Adipocyte (in vitro differentiated cells): ENCODE results near the gene SEMA5A.

Source experiments
- DNase-seq: peaks from one replicate; pipeline ENCODE4 v3.0.0-alpha.2; 2015; ENCODE audit warnings: low read depth
- H3K27me3 ChIP-seq: replicated peaks from 2 replicates; pipeline ENCODE4 v1.7.0; 2013; ENCODE audit warnings: mild to moderate bottlenecking, low read length, moderate library complexity; ENCODE audit not compliant: control insufficient read depth, insufficient read depth
- H3K36me3 ChIP-seq: 2 replicates; pipeline ENCODE4 v1.7.0; 2013; ENCODE audit warnings: low read length, mild to moderate bottlenecking, moderate library complexity; ENCODE audit not compliant: control insufficient read depth, insufficient read depth, severe bottlenecking
- H3K4me1 ChIP-seq: 2 replicates; pipeline ENCODE4 v1.7.0; 2013; ENCODE audit warnings: mild to moderate bottlenecking, low read length, moderate library complexity; ENCODE audit not compliant: control insufficient read depth, insufficient read depth
- H3K4me3 ChIP-seq: 2 replicates; pipeline ENCODE4 v1.7.0; 2013; ENCODE audit warnings: mild to moderate bottlenecking, low read length, moderate library complexity
- H3K9ac ChIP-seq: 2 replicates; pipeline ENCODE4 v1.7.0; 2013; ENCODE audit warnings: mild to moderate bottlenecking, low read length, moderate library complexity
- H3K9me3 ChIP-seq: 2 replicates; pipeline ENCODE4 v1.7.0; 2013; ENCODE audit warnings: mild to moderate bottlenecking, low read length, moderate library complexity; ENCODE audit not compliant: control insufficient read depth

Gene SEMA5A

DNA sequence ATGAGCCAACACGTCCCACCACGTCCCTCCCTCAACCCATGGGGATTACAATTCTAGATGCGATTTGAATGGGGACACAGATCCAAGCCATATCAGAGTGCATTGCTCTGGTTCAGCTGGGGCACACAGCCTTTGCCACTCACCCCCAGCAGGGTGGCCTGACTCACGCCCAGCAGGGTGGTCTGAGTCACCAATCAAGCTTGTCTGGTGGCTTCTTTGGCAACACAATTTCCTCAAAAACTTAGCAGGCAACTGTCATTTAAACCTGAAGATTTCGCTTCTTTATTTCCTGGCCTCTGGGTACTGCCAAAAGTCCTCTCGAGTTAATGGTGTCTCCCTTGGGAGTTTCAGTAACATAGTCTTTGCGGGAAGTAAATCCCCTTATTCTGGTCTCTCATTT is 16.3 kb upstream of the SEMA5A start:
- no peak overlapping the region for H3K9ac ChIP-seq
- H3K4me3 ChIP-seq, result no peak overlapping the region
- no peaks in the 10 kb centered on the region for H3K27me3 ChIP-seq
- H3K9me3 ChIP-seq, result no peaks in the 10 kb centered on the region
- H3K36me3 ChIP-seq, result no peaks in the 10 kb centered on the region
- DNase-seq, result no peak
- H3K4me1 ChIP-seq, result peaks cover 11% of the 10 kb centered on the region

GRCh38 chr5:9559965-9560364 is 14.1 kb upstream of the SEMA5A start:
- DNase-seq, result no peak
- no peak overlapping the region for H3K4me3 ChIP-seq
- no peaks in the 10 kb centered on the region for H3K9me3 ChIP-seq
- H3K4me1 ChIP-seq, result peaks cover 11% of the 10 kb centered on the region
- H3K9ac ChIP-seq, result no peak overlapping the region
- H3K36me3 ChIP-seq, result no peaks in the 10 kb centered on the region
- no peaks in the 10 kb centered on the region for H3K27me3 ChIP-seq

DNA sequence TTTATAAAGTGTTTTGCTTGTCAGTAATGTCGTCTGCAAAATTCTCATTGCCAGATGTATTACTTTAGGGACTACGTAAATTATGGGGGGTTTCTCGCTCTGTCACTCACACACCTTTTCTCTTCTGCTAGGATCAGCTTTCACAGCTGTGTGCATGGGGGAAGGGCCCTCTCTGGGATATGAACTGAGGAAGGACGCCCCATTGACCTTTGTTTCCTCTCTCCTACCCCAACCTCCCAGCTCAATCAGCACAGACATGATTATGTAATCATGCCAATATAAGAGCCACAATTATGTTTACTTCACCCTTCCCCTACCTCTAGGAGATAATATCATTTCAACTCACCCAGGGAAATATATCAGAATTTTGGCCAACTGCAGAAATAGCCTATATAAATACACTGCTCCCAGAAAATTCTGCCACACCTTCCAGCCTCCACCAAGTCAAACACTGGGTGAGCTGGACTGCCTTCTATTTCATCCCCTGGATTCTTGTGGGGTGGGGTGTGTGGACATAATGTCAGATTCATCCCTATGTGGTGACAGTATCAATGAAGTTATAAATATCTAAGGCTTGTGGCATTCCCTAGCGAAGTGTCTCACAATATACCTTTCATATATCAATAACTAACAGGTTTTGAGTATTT is 12.6 kb upstream of the SEMA5A start:
- DNase-seq, result no peak
- H3K4me3 ChIP-seq, result no peak overlapping the region
- H3K36me3 ChIP-seq, result no peaks in the 10 kb centered on the region
- no peak overlapping the region for H3K9ac ChIP-seq
- peaks cover 16% of the 10 kb centered on the region for H3K4me1 ChIP-seq
- no peaks in the 10 kb centered on the region for H3K9me3 ChIP-seq
- no peaks in the 10 kb centered on the region for H3K27me3 ChIP-seq

GRCh38 chr5:9557696-9558095 is 11.8 kb upstream of the SEMA5A start:
- Histone ChIP-seq H3K9ac (no peak overlapping the region), H3K4me1 (peaks cover 17% of the 10 kb centered on the region), H3K4me3 (no peak overlapping the region), H3K36me3 (no peaks in the 10 kb centered on the region), H3K9me3 (no peaks in the 10 kb centered on the region), H3K27me3 (no peaks in the 10 kb centered on the region)
- peak; percentile 60 for DNase-seq

DNA sequence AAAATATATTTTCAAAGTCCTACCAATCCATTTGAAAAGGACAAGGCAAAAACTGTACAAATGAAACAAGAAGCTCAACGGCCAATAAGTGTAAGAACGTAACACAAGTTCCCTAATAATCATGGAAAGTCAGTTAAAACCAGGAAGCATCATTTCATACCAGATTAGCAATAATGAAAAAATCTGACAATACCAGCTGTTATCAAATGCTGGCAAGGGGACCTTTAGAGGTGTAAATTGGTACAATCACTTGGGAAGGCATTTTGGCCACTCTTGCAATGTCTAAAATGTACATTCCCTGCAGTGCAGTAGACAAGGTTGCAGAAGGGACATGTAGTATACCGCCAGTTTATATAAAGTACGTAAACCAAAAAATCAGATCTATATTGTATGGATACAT is 10.1 kb upstream of the SEMA5A start:
- DNase-seq, result no peak
- no peaks in the 10 kb centered on the region for H3K27me3 ChIP-seq
- no peak overlapping the region for H3K4me3 ChIP-seq
- no peaks in the 10 kb centered on the region for H3K9me3 ChIP-seq
- H3K36me3 ChIP-seq, result peaks cover 7% of the 10 kb centered on the region
- H3K9ac ChIP-seq, result no peak overlapping the region
- H3K4me1 ChIP-seq, result peaks cover 17% of the 10 kb centered on the region

DNA sequence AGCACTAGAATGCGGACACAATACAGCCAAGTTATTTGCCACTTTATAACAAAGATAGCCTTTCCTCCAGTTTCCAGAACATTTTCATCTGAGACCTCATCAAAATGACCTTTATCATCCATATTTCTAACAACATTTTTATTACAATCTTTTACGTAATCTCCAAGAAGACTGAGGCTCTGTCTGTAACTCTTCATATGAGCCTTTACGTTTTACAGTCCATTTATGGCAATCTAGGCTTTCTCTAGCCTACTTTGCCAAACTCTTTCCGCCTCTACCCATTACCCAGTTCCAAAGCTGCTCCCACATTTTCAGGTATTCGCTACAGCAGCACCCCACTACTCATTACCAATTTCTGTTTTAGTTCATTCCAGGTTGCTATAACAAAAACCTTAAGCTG is 8.2 kb upstream of the SEMA5A start:
- Histone ChIP-seq H3K36me3 (peaks cover 26% of the 10 kb centered on the region), H3K4me3 (no peak overlapping the region), H3K4me1 (peaks cover 17% of the 10 kb centered on the region), H3K9ac (no peak overlapping the region), H3K9me3 (no peaks in the 10 kb centered on the region), H3K27me3 (no peaks in the 10 kb centered on the region)
- no peak for DNase-seq

- Histone ChIP-seq H3K4me1 (peaks cover 17% of the 10 kb centered on the region), H3K4me3 (no peak overlapping the region), H3K9me3 (no peaks in the 10 kb centered on the region), H3K9ac (no peak overlapping the region), H3K36me3 (peaks cover 30% of the 10 kb centered on the region), H3K27me3 (no peaks in the 10 kb centered on the region)
- no peak for DNase-seq
Observed at GRCh38 chr5:9553561-9553960, 7.7 kb upstream of the SEMA5A start.

- H3K9me3 ChIP-seq, result no peaks in the 10 kb centered on the region
- H3K36me3 ChIP-seq, result peaks cover 30% of the 10 kb centered on the region
- H3K4me3 ChIP-seq, result no peak overlapping the region
- H3K4me1 ChIP-seq, result peaks cover 19% of the 10 kb centered on the region
- no peaks in the 10 kb centered on the region for H3K27me3 ChIP-seq
- no peak overlapping the region for H3K9ac ChIP-seq
- DNase-seq, result no peak
Observed at GRCh38 chr5:9551567-9552537, 6.0 kb upstream of the SEMA5A start.

DNA sequence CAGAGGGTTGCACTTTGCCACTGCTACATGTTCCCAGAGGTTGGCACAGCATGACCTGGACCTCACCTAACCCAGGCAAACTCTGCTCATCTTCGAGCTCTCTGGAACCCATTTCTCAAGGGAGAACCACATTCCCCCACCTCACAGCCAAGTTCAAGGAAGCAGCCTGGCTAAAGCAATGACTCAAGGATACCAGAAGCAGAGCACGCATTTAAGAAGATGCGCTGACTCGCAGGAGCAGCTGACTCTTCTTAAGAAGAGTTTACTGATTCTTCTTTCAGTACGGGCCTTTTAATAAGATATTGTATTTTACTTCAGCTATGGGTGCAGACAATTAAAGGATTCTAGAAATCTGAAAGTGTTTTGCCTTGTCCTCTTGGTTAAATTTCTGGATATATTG is 4.1 kb upstream of the SEMA5A start:
- DNase-seq, result no peak
- Histone ChIP-seq H3K27me3 (no peaks in the 10 kb centered on the region), H3K9me3 (no peaks in the 10 kb centered on the region), H3K4me3 (no peak overlapping the region), H3K36me3 (peaks cover 30% of the 10 kb centered on the region), H3K9ac (no peak overlapping the region), H3K4me1 (peaks cover 19% of the 10 kb centered on the region)

DNA sequence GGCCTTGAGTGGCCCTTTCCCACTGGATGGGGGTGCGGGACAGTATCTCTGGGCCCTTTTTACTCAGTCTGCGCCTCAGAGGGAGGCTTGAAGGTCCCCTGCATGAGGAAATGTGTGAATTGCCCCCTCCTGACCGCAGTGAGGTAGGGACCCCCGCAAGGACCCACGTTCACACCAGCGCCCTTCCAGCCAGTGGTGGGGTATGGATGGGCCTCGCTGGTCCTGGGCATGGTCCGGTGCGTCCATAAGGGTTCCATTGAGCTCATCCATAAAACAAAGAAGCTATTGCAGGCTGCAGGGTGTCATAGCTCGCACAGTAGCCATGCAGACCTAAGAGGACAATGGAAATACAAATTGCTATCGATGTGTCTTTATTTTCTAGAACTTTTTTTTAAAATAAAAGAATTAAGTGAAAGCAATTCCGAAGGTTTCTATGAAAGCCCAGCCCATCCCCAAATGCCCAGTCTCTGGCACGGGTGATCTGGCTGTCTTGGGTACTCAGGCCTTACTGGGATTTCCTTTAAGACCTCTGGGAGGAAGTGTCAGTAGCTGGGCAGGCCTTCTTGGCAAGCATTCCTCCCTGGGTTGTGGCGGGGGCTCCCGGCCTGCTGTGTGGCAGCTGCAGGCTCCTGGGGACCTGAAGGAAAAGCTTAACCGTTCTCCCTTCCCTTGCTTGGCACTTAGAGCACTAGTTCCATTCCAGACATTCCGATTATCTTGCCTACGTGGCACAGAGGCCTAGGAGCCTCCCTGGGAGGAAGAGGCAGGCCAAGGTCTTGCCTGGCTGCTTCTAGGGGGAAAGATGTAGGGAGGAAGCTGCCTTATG is 1.5 kb upstream of the SEMA5A start:
- peaks cover 30% of the 10 kb centered on the region for H3K36me3 ChIP-seq
- H3K4me1 ChIP-seq, result peaks cover 27% of the 10 kb centered on the region
- no peaks in the 10 kb centered on the region for H3K9me3 ChIP-seq
- H3K9ac ChIP-seq, result peak overlapping the region; percentile 88
- H3K27me3 ChIP-seq, result no peaks in the 10 kb centered on the region
- peak; percentile 76 for DNase-seq
- peak overlapping the region; percentile 90 for H3K4me3 ChIP-seq
